Progenitor cell of endocrine pancreas (in vitro differentiated cells): Measurements from ENCODE around the gene DDN. TPM values are rescaled to one million over a fixed set of nuclear protein-coding genes. Genes with fewer than 3 reads are reported as not detected.

Source experiments
- DNase-seq: peaks from one replicate; pipeline ENCODE4 v3.0.0; 2021; ENCODE audit warnings: low spot score; ENCODE audit not compliant: unreplicated experiment
- H3K27ac Mint-ChIP-seq: 2 replicates; pipeline ENCODE4 v1.8.0; 2021; ENCODE audit warnings: mild to moderate bottlenecking, moderate library complexity, mixed read lengths
- H3K27me3 Mint-ChIP-seq: 2 replicates; pipeline ENCODE4 v1.8.0; 2021; ENCODE audit warnings: mixed read lengths
- H3K36me3 Mint-ChIP-seq: 2 replicates; pipeline ENCODE4 v1.8.0; 2022; ENCODE audit warnings: mixed read lengths; ENCODE audit not compliant: insufficient read depth
- H3K4me1 Mint-ChIP-seq: 2 replicates; pipeline ENCODE4 v1.8.0; 2021; ENCODE audit warnings: low read depth, mixed read lengths
- H3K4me3 Mint-ChIP-seq: 2 replicates; pipeline ENCODE4 v1.8.0; 2021; ENCODE audit warnings: low read depth, mild to moderate bottlenecking, moderate library complexity, mixed read lengths
- H3K9me3 Mint-ChIP-seq: 2 replicates; pipeline ENCODE4 v1.8.0; 2021; ENCODE audit warnings: low read depth, mixed read lengths
- total RNA-seq: library from RNA; stranded (reverse); gene quantifications from 2 replicates; pipeline ENCODE4 v1.2.1, GENCODE V29; 2021
- TF ChIP-seq, protein P1 (sequence below): fragments of 200-600 bp; sonication (generic); IDR thresholded peaks from one replicate; pipeline ENCODE4 v1.5.0; 2021; ENCODE audit warnings: antibody characterized with exemption, mild to moderate bottlenecking; ENCODE audit not compliant: unreplicated experiment

The DDN gene
- total RNA-seq, 1 donor from 2014 or later = 0.57 TPM

DNA sequence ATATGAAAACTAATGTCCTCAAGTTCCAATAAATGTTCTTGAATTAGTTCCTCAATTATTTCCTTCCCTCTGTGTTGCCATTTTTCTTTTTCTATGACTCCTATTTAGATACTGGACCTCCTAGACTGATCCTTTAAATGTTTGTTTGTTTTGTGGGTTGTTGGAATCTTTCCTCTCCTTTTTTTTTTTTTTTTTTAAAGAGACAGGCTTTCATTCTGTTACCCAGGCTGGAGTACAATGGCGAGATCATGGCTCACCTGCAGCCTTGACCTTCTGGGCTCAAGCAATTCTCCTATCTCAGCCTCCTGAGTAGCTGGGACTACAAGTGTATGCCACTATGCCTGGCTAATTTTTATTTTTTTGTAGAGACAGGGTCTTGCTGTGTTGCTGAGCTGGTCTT lies 9.8 kb upstream of the DDN start:
- Mint-ChIP-seq H3K9me3 (no peaks in the 10 kb centered on the region), H3K27me3 (no peaks in the 10 kb centered on the region), H3K36me3 (peaks cover 11% of the 10 kb centered on the region), H3K4me1 (peaks cover 5% of the 10 kb centered on the region), H3K4me3 (no peak overlapping the region), H3K27ac (no peak overlapping the region)
- TF ChIP-seq, protein P1, sequence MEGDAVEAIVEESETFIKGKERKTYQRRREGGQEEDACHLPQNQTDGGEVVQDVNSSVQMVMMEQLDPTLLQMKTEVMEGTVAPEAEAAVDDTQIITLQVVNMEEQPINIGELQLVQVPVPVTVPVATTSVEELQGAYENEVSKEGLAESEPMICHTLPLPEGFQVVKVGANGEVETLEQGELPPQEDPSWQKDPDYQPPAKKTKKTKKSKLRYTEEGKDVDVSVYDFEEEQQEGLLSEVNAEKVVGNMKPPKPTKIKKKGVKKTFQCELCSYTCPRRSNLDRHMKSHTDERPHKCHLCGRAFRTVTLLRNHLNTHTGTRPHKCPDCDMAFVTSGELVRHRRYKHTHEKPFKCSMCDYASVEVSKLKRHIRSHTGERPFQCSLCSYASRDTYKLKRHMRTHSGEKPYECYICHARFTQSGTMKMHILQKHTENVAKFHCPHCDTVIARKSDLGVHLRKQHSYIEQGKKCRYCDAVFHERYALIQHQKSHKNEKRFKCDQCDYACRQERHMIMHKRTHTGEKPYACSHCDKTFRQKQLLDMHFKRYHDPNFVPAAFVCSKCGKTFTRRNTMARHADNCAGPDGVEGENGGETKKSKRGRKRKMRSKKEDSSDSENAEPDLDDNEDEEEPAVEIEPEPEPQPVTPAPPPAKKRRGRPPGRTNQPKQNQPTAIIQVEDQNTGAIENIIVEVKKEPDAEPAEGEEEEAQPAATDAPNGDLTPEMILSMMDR = no peak
- no peak for DNase-seq

- TF ChIP-seq, protein P1 = no peak
- Mint-ChIP-seq H3K36me3 (peaks cover 19% of the 10 kb centered on the region), H3K4me3 (peak overlapping the region; percentile 38), H3K27ac (no peak overlapping the region), H3K27me3 (peaks cover 48% of the 10 kb centered on the region), H3K9me3 (no peaks in the 10 kb centered on the region), H3K4me1 (peaks cover 5% of the 10 kb centered on the region)
- DNase-seq = no peak
Observed at GRCh38 chr12:49000346-49000745, 1.2 kb upstream of the DDN start.

GRCh38 chr12:48998497-48999353 lies 450 bp downstream of the DDN start:
- H3K27me3 Mint-ChIP-seq = peaks cover 62% of the 10 kb centered on the region

DNA sequence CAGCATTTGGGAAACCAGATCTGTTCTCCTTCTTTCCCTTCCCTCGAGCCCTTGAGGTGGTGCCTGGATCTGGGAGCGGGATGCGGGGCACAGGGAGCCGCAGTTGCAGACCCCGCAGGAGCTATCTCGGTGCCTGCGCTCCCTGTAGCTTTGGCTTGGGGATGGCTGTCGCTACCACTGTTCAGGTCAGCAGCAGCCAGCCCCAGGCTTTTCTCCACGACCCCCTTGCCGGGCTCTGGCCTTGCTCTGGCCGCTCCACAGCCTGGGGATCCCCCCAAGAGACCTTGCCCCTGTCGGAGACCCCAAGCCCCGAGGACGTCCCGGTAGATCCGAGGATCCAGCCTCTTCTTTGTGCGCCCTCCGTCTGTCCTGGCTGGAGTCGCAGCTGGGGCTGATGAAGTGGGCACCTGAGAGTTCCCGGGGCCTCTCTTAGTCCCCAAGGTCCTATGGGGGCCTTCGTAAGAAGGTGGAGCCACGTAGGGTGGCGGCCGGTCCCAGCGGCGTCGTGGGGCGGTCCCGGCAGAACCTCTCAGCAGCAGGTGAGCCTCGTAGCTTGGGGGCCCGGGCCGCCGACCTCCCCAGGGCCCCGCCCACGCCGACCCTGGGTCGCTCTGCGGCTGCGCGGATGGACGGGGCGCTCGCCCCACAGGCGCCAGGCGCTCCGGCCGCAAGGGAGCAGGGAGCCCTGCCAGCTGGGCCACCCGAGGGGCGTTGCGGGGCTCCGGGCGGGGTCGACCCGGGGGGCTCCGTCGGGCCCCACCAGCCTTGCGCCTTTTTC lies 1.3 kb downstream of the DDN start:
- TF ChIP-seq, protein P1 = no peak
- peaks cover 14% of the 10 kb centered on the region for H3K36me3 Mint-ChIP-seq
- no peaks in the 10 kb centered on the region for H3K9me3 Mint-ChIP-seq
- no peak overlapping the region for H3K27ac Mint-ChIP-seq
- peaks cover 5% of the 10 kb centered on the region for H3K4me1 Mint-ChIP-seq
- peak overlapping the region; percentile 47 for H3K4me3 Mint-ChIP-seq
- peaks cover 68% of the 10 kb centered on the region for H3K27me3 Mint-ChIP-seq
- DNase-seq = peak; percentile 36

More at GRCh38 chr12:48998497-48999353, 450 bp downstream of the DDN start:
- Mint-ChIP-seq H3K27ac (no peak overlapping the region), H3K9me3 (no peaks in the 10 kb centered on the region), H3K4me3 (peak overlapping the region; percentile 52), H3K4me1 (peaks cover 5% of the 10 kb centered on the region), H3K36me3 (peaks cover 14% of the 10 kb centered on the region)
- TF ChIP-seq, protein P1 = no peak
- no peak for DNase-seq
